ENCODE measurements around the gene XIRP1. TPM values are rescaled to one million over a fixed set of nuclear protein-coding genes. Genes with fewer than 3 reads are reported as not detected.

The XIRP1 gene
- total and polyA plus RNA-seq, 2 donors from 2014 or later, result 0.09 TPM; not detected in 1

DNA sequence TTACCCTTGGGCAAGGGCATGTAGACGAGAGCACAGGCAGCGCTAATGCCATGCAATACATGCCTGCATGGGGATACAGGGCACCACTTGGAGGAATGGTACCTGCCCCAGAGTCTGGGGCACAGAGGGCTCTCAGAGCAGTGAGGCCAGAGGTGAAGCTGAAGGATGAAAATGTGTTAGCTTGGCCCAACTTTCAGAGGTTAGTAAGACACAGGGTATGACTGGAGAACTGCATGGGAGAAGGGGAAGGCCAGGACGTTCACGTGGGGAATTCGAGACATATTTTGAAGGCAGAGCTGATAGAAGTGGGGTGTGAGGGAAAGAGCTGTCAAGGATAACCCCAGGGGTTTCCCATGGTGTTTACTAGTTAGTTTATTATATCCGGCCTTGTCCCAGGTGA, 58.6 kb downstream of the XIRP1 start:
- FAIRE-seq, result no peak
- Histone ChIP-seq H3K27ac (ENCODE audit: low read depth in 2 of 2, low read length in 2 of 2) (no peak overlapping the region), H3K9me3 (ENCODE audit: control insufficient read depth in 2 of 3, insufficient read depth in 1 of 3, low read length in 3 of 3) (no peaks in the 10 kb centered on the region), H3K36me3 (ENCODE audit: control insufficient read depth in 2 of 3, insufficient read depth in 3 of 3, low read length in 3 of 3) (no peaks in the 10 kb centered on the region), H3K27me3 (ENCODE audit: control insufficient read depth, insufficient read depth, low read length) (no peaks in the 10 kb centered on the region), H3K4me3 (ENCODE audit: low read length in 3 of 3) (no peak overlapping the region), H3K9ac (ENCODE audit: low read length in 3 of 3) (no peak overlapping the region), H3K4me1 (ENCODE audit: control insufficient read depth in 2 of 3, insufficient read depth in 2 of 3, low read depth in 1 of 3, low read length in 3 of 3) (peaks cover 0 to 9% (median 0%) of the 10 kb centered on the region in 3 donors)
- DNase-seq, result peak in 1 of 5 donors; percentile 23
- intact Hi-C loops (cut with DNase I), result no loop called here
- TF ChIP-seq, protein P1, sequence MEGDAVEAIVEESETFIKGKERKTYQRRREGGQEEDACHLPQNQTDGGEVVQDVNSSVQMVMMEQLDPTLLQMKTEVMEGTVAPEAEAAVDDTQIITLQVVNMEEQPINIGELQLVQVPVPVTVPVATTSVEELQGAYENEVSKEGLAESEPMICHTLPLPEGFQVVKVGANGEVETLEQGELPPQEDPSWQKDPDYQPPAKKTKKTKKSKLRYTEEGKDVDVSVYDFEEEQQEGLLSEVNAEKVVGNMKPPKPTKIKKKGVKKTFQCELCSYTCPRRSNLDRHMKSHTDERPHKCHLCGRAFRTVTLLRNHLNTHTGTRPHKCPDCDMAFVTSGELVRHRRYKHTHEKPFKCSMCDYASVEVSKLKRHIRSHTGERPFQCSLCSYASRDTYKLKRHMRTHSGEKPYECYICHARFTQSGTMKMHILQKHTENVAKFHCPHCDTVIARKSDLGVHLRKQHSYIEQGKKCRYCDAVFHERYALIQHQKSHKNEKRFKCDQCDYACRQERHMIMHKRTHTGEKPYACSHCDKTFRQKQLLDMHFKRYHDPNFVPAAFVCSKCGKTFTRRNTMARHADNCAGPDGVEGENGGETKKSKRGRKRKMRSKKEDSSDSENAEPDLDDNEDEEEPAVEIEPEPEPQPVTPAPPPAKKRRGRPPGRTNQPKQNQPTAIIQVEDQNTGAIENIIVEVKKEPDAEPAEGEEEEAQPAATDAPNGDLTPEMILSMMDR (IDR thresholded peaks at IDR 0.05; ENCODE audit: borderline replicate concordance, extremely low read depth, insufficient read depth), result no peak

Small RNA genes within 50 kb of the gene (microRNA-seq; reads per million reads assigned to microRNA genes)
- gene MIR6822, result not detected

Other genes with a start within 250 kb of the XIRP1 start
- 0.25 TPM for gene SCN11A, start 140.7 kb downstream of the XIRP1 start, total RNA-seq
- 0.17 TPM for gene SCN11A, start 140.7 kb downstream of the XIRP1 start, polyA plus RNA-seq (ENCODE audit: insufficient read depth, low read depth, low replicate concordance)
- 48.3 TPM for gene WDR48, start 140.6 kb downstream of the XIRP1 start, total RNA-seq
- 21.0 TPM for gene WDR48, start 140.6 kb downstream of the XIRP1 start, polyA plus RNA-seq (ENCODE audit: insufficient read depth, low read depth, low replicate concordance)
- 70.9 TPM for gene GORASP1, start 85.0 kb downstream of the XIRP1 start, total RNA-seq
- 38.8 TPM for gene GORASP1, start 85.0 kb downstream of the XIRP1 start, polyA plus RNA-seq (ENCODE audit: insufficient read depth, low read depth, low replicate concordance)
- 14.1 TPM for gene TTC21A, start 84.9 kb downstream of the XIRP1 start, total RNA-seq
- 4.8 TPM for gene TTC21A, start 84.9 kb downstream of the XIRP1 start, polyA plus RNA-seq (ENCODE audit: insufficient read depth, low read depth, low replicate concordance)
- 21.6 TPM for gene CSRNP1, start 39.0 kb downstream of the XIRP1 start, total RNA-seq
- 16.5 TPM for gene CSRNP1, start 39.0 kb downstream of the XIRP1 start, polyA plus RNA-seq (ENCODE audit: insufficient read depth, low read depth, low replicate concordance)
- 4.4 TPM for gene CX3CR1, start 87.4 kb upstream of the XIRP1 start, total RNA-seq
- gene CX3CR1, start 87.4 kb upstream of the XIRP1 start, polyA plus RNA-seq (ENCODE audit: insufficient read depth, low read depth, low replicate concordance), result 0.99 TPM
- 0.19 TPM for gene CCR8, start 137.1 kb upstream of the XIRP1 start, total RNA-seq
- gene CCR8, start 137.1 kb upstream of the XIRP1 start, polyA plus RNA-seq (ENCODE audit: insufficient read depth, low read depth, low replicate concordance), result not detected
- gene SLC25A38, start 190.8 kb upstream of the XIRP1 start, total RNA-seq, result 24.9 TPM
- 42.3 TPM for gene SLC25A38, start 190.8 kb upstream of the XIRP1 start, polyA plus RNA-seq (ENCODE audit: insufficient read depth, low read depth, low replicate concordance)
- gene RPSA, start 214.1 kb upstream of the XIRP1 start, total RNA-seq, result 806 TPM
- gene RPSA, start 214.1 kb upstream of the XIRP1 start, polyA plus RNA-seq (ENCODE audit: insufficient read depth, low read depth, low replicate concordance), result 1,249 TPM

Measured in kidney (tissue), 14 donors.